Embryonic facial prominence (tissue), 1 donor: ENCODE measurements around the gene SPEM2.

ENCODE experiments used
- DNase-seq: peaks from one replicate; pipeline ENCODE4 v3.0.0-alpha.2; 2016; ENCODE audit errors: extremely low spot score

SPEM2 gene

GRCh38 chr17:7403977-7404736, 21.3 kb upstream of the SPEM2 start, which contains the start of gene TMEM256:
Gene TMEM256, minus strand, starts transcription at chr17:7404097. Its CDS starts 13 bp downstream, at chr17:7404084.
- DNase-seq, result peak; percentile 98

- no peak for DNase-seq
Measured at GRCh38 chr17:7404737-7405349, 20.6 kb upstream of the SPEM2 start.

DNA sequence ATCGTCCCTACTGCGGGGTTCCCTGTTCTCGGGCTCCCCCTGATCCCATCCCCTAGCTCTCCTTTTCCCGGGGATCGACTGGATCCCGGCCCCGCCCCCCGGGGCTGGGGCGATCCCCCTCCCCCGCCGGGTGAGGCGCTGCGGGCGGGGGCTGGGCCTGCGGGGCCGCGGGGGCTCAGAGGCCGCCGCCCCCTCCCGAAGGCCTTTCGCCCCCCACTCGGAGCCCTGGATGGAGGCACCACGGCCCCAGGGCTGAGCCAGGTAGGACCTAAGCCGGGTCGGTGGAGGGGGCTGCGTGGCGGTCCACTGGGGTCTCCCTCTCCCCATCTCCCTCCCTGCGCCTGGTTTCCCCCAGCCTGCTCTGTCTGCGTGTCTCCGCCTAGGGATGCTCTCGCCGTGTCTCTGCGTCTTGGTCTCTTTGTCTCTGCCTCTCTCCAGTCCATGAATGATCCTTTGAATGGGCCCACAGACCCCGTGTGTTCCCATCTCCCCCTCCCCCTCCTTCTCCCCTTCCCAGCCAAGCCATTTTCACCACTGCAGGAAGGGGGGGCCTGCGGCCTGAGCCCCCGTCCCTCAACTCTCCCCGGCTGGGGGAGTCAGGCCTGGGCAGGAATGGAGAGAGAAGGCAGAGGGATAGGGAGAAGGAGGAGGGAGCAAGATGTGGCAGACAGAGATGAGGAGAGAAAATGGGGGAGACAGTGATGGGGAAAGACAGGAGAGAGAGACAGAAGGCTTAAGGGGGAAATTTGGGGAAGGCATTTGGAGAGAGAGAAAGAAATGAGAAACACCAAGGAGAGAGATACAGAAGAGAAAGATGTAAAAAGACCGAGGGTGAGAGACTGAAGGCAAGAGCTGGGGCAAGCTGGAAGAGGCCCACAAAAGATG, 19.8 kb upstream of the SPEM2 start:
- DNase-seq, result no peak

DNA sequence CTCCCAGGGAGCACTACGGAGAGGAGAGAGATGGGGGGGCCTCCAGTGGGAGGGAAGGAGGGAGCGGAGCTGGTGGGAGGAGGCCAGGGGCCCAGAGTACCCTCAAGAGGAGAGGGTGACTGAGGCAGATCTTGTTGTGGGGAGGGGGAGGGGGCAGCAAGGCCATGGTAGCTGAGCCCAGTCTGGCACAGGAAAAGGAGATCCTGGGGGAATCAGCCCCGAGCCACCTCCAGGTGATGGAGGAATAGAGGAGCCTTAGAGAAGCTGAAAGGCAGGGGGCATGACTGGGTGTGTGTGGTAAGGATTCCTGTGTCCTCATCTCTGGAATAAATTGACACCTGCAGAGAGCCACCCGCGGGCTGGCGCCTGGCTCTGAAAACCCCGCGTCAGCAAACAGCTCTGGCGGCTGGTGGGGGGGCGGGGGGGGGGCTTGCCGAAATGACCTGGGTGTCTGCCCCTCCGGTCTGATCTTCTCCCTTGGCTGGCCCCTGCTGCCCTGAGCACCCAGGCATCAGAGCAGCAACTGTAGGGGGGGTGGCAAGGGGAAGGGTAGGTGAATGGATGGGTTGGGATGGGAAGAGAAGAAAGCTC, 19.1 kb upstream of the SPEM2 start:
- no peak for DNase-seq

DNA sequence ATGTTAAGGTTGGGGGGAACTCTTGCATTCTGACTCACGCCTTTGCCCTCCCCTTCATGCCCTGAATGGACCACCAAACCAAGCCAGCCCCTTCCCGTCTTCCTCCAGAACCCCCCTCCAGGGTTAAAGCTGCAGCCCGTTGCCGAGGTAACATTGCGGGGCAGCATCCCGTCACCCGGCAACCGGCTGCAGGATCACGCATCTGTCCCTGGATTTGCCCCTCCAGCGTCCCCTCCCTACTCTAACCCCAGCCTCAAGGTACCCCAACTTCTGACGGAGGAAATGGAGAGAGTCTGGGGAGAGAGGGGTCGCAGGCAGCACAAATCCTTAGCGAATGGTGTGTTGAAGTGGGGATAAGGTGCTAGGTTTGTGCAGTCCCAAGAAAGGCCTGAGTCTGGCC, 18.3 kb upstream of the SPEM2 start:
- DNase-seq, result no peak

DNA sequence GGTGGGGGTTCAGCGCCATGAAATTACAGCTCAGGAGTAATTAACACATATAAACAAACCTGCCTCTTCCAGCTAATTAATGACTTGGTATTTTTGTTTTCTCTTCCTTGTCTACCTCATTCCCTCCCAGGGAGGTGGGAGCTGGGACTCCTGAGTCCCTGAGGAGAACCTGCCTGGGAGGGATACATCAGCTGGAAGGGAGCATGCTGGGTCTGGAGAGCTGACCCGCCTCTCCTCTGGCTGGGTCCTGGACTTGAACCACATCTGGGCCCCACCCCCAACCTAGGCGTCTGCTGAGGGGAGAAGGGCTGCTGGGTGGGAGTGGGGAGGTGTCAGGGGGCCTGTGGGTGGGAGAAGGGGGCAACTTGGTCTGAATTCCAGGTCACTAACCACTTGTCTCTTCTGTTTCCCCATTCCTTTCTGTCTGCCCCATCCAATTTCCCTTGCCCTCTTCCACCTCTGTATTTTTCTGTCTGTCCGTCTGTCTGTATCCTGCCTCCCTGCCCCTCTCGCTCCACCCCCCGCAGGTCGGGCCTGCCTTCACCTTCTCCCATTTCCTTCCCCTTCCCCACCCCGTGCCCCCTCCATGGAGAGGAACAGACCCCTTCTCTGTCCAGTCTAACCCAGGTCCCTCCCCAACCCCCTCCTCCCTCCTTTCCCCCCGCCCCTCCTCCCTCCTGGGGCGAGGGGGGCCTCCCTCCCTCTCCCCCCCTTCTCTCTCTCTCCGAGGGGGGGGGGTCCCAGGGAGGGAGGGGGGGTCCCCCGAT, 17.7 kb upstream of the SPEM2 start, which contains the start of gene NLGN2:
NLGN2 (plus strand) TSS at position 361 of the 767 bp plus-strand sequence. CDS start 411 bp downstream, outside the sequence.
- DNase-seq, result no peak

DNA sequence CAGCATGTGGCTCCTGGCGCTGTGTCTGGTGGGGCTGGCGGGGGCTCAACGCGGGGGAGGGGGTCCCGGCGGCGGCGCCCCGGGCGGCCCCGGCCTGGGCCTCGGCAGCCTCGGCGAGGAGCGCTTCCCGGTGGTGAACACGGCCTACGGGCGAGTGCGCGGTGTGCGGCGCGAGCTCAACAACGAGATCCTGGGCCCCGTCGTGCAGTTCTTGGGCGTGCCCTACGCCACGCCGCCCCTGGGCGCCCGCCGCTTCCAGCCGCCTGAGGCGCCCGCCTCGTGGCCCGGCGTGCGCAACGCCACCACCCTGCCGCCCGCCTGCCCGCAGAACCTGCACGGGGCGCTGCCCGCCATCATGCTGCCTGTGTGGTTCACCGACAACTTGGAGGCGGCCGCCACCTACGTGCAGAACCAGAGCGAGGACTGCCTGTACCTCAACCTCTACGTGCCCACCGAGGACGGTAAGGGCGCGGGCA, 17.1 kb upstream of the SPEM2 start:
- DNase-seq, result no peak

GRCh38 chr17:7408863-7409262, 16.6 kb upstream of the SPEM2 start:
- no peak for DNase-seq

DNA sequence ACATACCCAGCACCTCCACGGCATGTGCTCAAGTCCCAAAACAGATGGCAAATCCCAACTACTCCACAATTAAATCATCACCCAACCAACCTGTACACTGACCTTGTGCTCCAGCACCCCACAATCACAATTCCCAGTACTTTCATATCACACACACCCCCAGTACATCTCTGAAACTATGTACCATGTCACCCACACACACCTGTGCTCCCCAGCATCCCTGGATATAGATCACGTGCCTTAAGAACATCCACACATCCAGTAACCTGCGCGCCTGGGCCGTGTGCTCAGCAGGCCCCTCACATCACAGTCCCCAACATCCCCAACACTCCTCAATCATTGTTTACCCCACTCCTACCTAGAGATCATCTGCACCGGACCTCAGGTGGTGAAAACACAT, 15.7 kb upstream of the SPEM2 start:
- DNase-seq, result no peak

DNA sequence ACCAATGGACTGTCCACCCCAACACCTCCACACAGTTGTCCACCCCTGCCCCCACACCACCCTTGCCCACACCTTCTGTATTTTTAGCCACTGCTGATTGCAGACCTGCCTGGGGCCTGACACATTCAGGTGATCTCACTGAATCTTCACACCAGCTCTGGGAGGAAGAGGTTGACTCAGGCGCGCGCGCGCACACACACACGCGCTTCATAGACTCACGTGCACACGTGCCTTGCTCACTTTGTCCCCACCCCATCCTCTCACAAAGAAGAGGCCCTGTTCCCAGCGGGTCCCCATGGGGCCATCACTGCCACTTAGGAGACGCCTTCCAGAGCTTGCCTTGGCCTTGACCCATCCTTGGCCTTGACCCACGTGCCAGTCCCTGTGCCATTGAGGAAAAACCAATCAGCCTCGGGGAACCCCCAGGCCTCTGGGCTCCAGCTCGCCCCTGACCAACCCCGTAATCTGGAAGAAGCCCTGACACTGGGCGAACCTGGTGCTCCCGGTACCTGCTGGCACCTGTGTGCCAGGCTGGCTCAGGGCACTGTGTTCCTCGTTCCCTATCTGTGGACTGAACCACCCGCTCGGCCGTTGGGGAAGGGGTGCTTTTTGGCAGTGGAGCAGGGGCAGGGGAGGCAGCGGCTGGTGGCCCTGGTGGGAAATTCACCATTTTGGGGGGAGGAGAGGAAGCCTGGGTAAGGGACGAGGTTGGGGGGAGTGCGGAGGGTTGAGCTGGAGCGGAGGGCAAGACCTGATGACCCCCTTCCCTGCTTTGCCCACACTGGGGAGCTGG, 14.6 kb upstream of the SPEM2 start:
- no peak for DNase-seq

DNA sequence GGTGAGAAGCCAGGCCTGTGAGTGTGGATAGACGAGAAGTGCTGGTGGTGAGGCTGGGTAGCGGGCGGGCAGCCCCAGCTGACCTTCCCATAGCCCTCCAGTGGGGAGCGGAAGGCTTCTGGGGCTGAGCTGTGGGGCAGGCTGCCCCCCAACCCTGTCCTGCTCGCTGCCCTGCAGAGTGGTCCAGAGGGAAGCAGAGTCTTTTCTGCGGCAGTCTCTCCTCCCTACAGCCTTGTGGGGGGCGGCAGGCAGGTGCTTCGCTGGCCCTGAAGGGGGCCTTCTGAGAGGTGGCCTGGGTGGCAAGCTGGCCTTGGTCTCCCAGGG, 14.0 kb upstream of the SPEM2 start:
- no peak for DNase-seq

DNA sequence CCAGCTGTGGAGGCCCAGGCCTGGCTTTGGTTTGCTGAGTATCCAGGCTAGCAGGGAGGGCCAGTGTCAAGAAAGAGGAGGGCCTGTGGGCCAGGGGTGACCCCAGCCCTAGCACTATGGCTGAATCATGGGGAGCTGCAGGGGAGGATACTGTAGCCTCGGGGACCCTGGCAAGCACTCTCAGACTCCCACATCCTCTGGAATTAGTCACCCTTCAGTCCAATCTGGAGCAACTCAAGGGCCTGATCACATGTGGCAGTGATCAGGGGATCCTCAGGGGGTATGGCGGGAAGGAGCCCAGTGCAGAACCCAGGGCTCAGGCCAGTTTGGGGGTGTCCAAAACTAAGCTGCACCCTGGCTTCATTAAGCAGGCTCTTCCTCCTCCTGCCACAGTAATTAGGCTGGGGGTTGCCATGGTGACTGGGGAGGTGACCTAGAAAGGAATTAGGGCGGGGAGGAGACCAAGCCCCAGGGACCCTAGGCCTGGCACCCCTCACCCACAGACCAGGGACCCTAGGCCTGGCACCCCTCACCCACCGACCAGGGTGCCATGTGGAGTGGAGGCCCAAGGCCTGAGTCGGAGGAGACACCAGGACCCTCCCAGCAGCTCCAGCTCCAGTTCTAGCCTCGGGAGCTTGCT, 11.9 kb upstream of the SPEM2 start:
- no peak for DNase-seq

- DNase-seq, result no peak
Measured at GRCh38 chr17:7414837-7415236, 10.6 kb upstream of the SPEM2 start.

DNA sequence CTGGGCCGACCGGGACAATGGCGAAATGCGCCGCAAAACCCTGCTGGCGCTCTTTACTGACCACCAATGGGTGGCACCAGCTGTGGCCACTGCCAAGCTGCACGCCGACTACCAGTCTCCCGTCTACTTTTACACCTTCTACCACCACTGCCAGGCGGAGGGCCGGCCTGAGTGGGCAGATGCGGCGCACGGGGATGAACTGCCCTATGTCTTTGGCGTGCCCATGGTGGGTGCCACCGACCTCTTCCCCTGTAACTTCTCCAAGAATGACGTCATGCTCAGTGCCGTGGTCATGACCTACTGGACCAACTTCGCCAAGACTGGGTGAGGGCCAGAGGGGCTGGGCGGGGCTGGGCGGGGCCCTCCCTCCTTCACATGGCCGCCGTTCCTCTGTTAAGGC, 9.6 kb upstream of the SPEM2 start:
- no peak for DNase-seq

DNA sequence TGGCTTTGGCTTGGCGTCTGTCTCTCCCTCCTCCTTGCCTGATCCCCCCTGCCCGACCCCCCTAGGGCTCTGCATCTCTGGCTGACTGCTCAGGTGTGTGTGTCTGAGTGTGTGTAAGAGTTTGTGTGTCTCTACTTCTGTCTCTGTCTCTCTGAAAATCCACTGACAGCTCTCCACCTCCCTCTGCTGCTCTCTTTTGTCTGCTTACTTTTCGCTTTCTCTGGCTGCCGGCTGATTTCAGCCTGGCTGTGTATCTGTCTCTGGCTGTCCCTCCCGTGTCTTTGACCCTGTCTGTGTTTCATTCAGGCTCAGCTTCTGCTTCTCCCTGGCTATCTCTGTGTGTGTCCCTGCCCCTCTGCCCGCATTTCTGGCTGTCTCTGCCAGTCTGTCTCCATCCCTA, 9.1 kb upstream of the SPEM2 start:
- no peak for DNase-seq

DNA sequence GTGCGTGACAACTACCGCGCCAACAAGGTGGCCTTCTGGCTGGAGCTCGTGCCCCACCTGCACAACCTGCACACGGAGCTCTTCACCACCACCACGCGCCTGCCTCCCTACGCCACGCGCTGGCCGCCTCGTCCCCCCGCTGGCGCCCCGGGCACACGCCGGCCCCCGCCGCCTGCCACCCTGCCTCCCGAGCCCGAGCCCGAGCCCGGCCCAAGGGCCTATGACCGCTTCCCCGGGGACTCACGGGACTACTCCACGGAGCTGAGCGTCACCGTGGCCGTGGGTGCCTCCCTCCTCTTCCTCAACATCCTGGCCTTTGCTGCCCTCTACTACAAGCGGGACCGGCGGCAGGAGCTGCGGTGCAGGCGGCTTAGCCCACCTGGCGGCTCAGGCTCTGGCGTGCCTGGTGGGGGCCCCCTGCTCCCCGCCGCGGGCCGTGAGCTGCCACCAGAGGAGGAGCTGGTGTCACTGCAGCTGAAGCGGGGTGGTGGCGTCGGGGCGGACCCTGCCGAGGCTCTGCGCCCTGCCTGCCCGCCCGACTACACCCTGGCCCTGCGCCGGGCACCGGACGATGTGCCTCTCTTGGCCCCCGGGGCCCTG, 8.3 kb upstream of the SPEM2 start:
- no peak for DNase-seq

DNA sequence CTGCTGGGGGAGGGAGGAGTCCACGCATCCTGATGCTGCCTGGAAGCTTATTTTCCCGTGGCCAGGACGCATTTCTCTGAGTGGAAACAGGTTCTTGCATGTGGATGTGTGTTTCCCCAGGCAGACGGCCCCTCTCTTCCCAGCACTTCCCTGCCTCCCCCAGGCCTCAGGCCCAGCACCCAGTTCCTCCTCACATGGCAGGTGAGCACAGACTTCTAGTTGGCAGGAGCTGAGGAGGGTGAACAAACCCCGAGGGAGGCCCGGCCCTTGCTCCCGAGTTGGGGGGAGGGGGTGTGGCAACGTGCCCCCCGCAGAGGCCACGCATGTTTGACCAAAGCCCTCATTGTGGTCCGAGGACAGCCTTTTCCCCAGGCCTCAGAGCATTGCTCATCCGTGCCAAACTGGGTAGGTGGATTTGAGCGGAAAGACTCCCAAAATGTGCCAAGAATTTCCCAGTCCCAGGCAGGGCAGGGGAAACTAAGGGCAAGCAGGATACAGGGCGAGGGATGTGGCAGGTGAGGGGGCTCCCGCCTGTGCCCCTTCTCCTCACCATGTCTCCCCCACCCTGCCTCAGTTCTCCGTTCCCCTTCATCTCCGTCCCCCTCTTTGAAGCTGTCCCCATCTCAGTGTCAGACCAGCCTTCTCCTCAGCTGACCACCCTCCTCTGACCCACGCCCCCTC, 6.8 kb upstream of the SPEM2 start:
- DNase-seq, result no peak

- DNase-seq, result no peak
Measured at GRCh38 chr17:7419819-7420610, 5.4 kb upstream of the SPEM2 start, which contains the start of gene SPEM1. Gene SPEM1, plus strand, starts transcription at chr17:7420324. Its CDS starts 61 bp downstream, at chr17:7420385.
